Loucy (cell line): ENCODE data around the gene SLC19A1.

Source experiments
- H2AFZ ChIP-seq: fragments of 200-600 bp; sonication (generic); 2 replicates; pipeline ENCODE4 v1.6.0; 2016; ENCODE audit warnings: antibody characterized with exemption, mild to moderate bottlenecking, low read length, moderate library complexity
- H3F3A ChIP-seq: fragments of 200-600 bp; 2 replicates; pipeline ENCODE4 v1.6.0; 2016; ENCODE audit warnings: antibody characterized with exemption, low read depth, mild to moderate bottlenecking
- H3K27me3 ChIP-seq: fragments of 200-600 bp; sonication (generic); 2 replicates; pipeline ENCODE4 v1.6.1; 2014; ENCODE audit warnings: low read length, mild to moderate bottlenecking; ENCODE audit not compliant: insufficient read depth, poor library complexity, severe bottlenecking
- H3K36me3 ChIP-seq: fragments of 200-600 bp; sonication (generic); 2 replicates; pipeline ENCODE4 v1.6.1; 2016; ENCODE audit warnings: low read length; ENCODE audit not compliant: insufficient read depth
- H3K4me1 ChIP-seq: fragments of 200-600 bp; sonication (generic); 2 replicates; pipeline ENCODE4 v1.5.1; 2014; ENCODE audit warnings: low read length, mild to moderate bottlenecking; ENCODE audit not compliant: insufficient read depth, poor library complexity, severe bottlenecking
- H3K4me2 ChIP-seq: fragments of 200-600 bp; sonication (generic); 2 replicates; pipeline ENCODE4 v1.6.0; 2014; ENCODE audit warnings: antibody characterized with exemption, low read length, low read depth, mild to moderate bottlenecking; ENCODE audit not compliant: poor library complexity, severe bottlenecking
- H3K4me3 ChIP-seq: fragments of 200-600 bp; sonication (generic); 2 replicates; pipeline ENCODE4 v1.5.1; 2014; ENCODE audit warnings: low read length, mild to moderate bottlenecking, mixed read lengths; ENCODE audit not compliant: poor library complexity, severe bottlenecking
- H3K79me2 ChIP-seq: fragments of 200-600 bp; sonication (generic); 2 replicates; pipeline ENCODE4 v1.6.1; 2014; ENCODE audit warnings: low read length; ENCODE audit not compliant: insufficient read depth
- H3K9ac ChIP-seq: fragments of 200-600 bp; sonication (generic); 2 replicates; pipeline ENCODE4 v1.6.0; 2014; ENCODE audit warnings: mild to moderate bottlenecking, low read depth, low read length, moderate library complexity; ENCODE audit not compliant: poor library complexity, severe bottlenecking
- H3K9me2 ChIP-seq: fragments of 200-600 bp; sonication (generic); replicated peaks from 2 replicates; pipeline ENCODE4 v1.6.1; 2016; ENCODE audit warnings: low read depth, low read length, mixed read lengths
- H3K9me3 ChIP-seq: fragments of 200-600 bp; sonication (generic); 2 replicates; pipeline ENCODE4 v1.6.1; 2014; ENCODE audit warnings: mild to moderate bottlenecking, antibody characterized with exemption, low read length, low read depth; ENCODE audit not compliant: insufficient read depth
- H4K20me1 ChIP-seq: fragments of 200-600 bp; sonication (generic); 2 replicates; pipeline ENCODE4 v1.6.0; 2014; ENCODE audit warnings: antibody characterized with exemption, low read length, mild to moderate bottlenecking; ENCODE audit not compliant: insufficient read depth, poor library complexity, severe bottlenecking
- CTCF ChIP-seq: fragments of 200-600 bp; sonication (generic); conservative IDR thresholded peaks from 2 replicates; pipeline ENCODE4 v1.5.1; 2014; ENCODE audit warnings: mild to moderate bottlenecking, antibody characterized with exemption, low read length
- EZH2phosphoT487 ChIP-seq: fragments of 200-600 bp; IDR thresholded peaks from 2 replicates; pipeline ENCODE4 v1.6.1; 2018; ENCODE audit warnings: antibody characterized with exemption, mild to moderate bottlenecking, moderate library complexity, borderline replicate concordance

Gene SLC19A1

GRCh38 chr21:45492765-45493164, 49.5 kb downstream of the SLC19A1 start:
- Histone ChIP-seq H3F3A (no peaks in the 10 kb centered on the region), H3K36me3 (no peaks in the 10 kb centered on the region), H3K4me3 (no peak overlapping the region), H3K4me1 (peaks cover 10% of the 10 kb centered on the region), H3K9ac (no peak overlapping the region), H3K27me3 (no peaks in the 10 kb centered on the region), H3K4me2 (no peak overlapping the region), H3K9me2 (no peaks in the 10 kb centered on the region), H2AFZ (no peak overlapping the region), H3K79me2 (no peaks in the 10 kb centered on the region), H3K9me3 (no peaks in the 10 kb centered on the region), H4K20me1 (no peaks in the 10 kb centered on the region)
- TF ChIP-seq EZH2phosphoT487 (no peak), CTCF (no peak)

GRCh38 chr21:45491623-45492022, 50.6 kb downstream of the SLC19A1 start:
- TF ChIP-seq CTCF = no peak
- no peak for TF ChIP-seq EZH2phosphoT487
- Histone ChIP-seq H3K9me3 (no peaks in the 10 kb centered on the region), H3K4me1 (peaks cover 10% of the 10 kb centered on the region)

GRCh38 chr21:45491056-45491455, 51.2 kb downstream of the SLC19A1 start:
- Histone ChIP-seq H3K4me1 (peaks cover 10% of the 10 kb centered on the region), H3K27me3 (no peaks in the 10 kb centered on the region), H3K4me2 (no peak overlapping the region), H2AFZ (no peak overlapping the region), H3K79me2 (no peaks in the 10 kb centered on the region), H3K9ac (no peak overlapping the region), H3F3A (no peaks in the 10 kb centered on the region), H3K4me3 (no peak overlapping the region), H3K9me2 (no peaks in the 10 kb centered on the region), H4K20me1 (no peaks in the 10 kb centered on the region), H3K36me3 (no peaks in the 10 kb centered on the region), H3K9me3 (no peaks in the 10 kb centered on the region)
- TF ChIP-seq EZH2phosphoT487 (no peak), CTCF (no peak)

More at GRCh38 chr21:45491623-45492022, 50.6 kb downstream of the SLC19A1 start:
- H3K36me3 ChIP-seq = no peaks in the 10 kb centered on the region
- H3F3A ChIP-seq = no peaks in the 10 kb centered on the region
- no peaks in the 10 kb centered on the region for H3K9me2 ChIP-seq
- no peaks in the 10 kb centered on the region for H3K79me2 ChIP-seq
- H2AFZ ChIP-seq = no peak overlapping the region
- no peak overlapping the region for H3K4me2 ChIP-seq
- no peak overlapping the region for H3K4me3 ChIP-seq
- no peak overlapping the region for H3K9ac ChIP-seq
- H3K27me3 ChIP-seq = no peaks in the 10 kb centered on the region
- H4K20me1 ChIP-seq = no peaks in the 10 kb centered on the region
